SK-N-SH (cell line): ENCODE data around the gene SPATA21. TPM values are rescaled to one million over a fixed set of nuclear protein-coding genes. Genes with fewer than 3 reads are reported as not detected.

ENCODE experiments used
- CTCF ChIA-PET: fragments of 300-600, 350-600 bp; formaldehyde crosslinking; extraction: SDS; loops from one replicate; lab custom pipeline; 2021; lab: Yijun Ruan, JAX
- POLR2A ChIA-PET: fragments of 350-600 bp; sonication (Branson Sonifier 250); formaldehyde crosslinking; extraction: SDS; loops from one replicate; lab custom pipeline; 2020; ENCODE audit warnings: antibody characterized with exemption, inconsistent platforms; lab: Yijun Ruan, JAX
- DNase-seq: peaks from one replicate; pipeline ENCODE4 v3.0.0; 2012
- H2AFZ ChIP-seq: fragments of 200-600 bp; sonication (generic); 2 replicates; pipeline ENCODE4 v1.8.1; 2016; ENCODE audit warnings: antibody characterized with exemption, mild to moderate bottlenecking, low read depth
- H3F3A ChIP-seq: fragments of 200-600 bp; sonication (generic); replicated peaks from 2 replicates; pipeline ENCODE3; 2016; ENCODE audit warnings: antibody characterized with exemption, mild to moderate bottlenecking; ENCODE audit not compliant: insufficient read depth
- H3K27ac ChIP-seq, 2 experiments: fragments of 200-500 bp in 1 of 2; fragments of 200-600 bp in 1 of 2; sonication (Bioruptor generic) in 1 of 2; sonication (generic), shearing (Covaris generic) in 1 of 2; 2 replicates each; pipeline versions ENCODE4 v1.5.1 to v1.6.1; 2014 to 2016; ENCODE audit warnings: low read depth in 2 of 2, inconsistent platforms in 1 of 2, low read length in 1 of 2, mild to moderate bottlenecking in 1 of 2, mixed read lengths in 1 of 2
- H3K27me3 ChIP-seq: fragments of 200-600 bp; sonication (generic), shearing (Covaris generic); 2 replicates; pipeline ENCODE4 v1.6.1; 2016; ENCODE audit warnings: mixed run types; ENCODE audit not compliant: insufficient read depth
- H3K36me3 ChIP-seq, 2 experiments: fragments of 200-500 bp in 1 of 2; fragments of 200-600 bp in 1 of 2; sonication (Bioruptor generic) in 1 of 2; sonication (generic) in 1 of 2; replicated peaks in 1 of 2; 2 replicates each; pipeline versions ENCODE3 to v1.5.1; 2014 to 2016; ENCODE audit warnings: low read length in 1 of 2, mild to moderate bottlenecking in 1 of 2; ENCODE audit not compliant: insufficient read depth in 2 of 2, control insufficient read depth in 1 of 2
- H3K4me1 ChIP-seq, 2 experiments: fragments of 200-500 bp in 1 of 2; fragments of 200-600 bp in 1 of 2; sonication (Bioruptor generic) in 1 of 2; sonication (generic), shearing (Covaris generic) in 1 of 2; 2 replicates each; pipeline versions ENCODE4 v1.5.1 to v1.6.1; 2014 to 2016; ENCODE audit warnings: low read depth in 1 of 2, low read length in 1 of 2, mixed run types in 1 of 2; ENCODE audit not compliant: insufficient read depth in 2 of 2, control insufficient read depth in 1 of 2
- H3K4me2 ChIP-seq: fragments of 200-600 bp; sonication (generic), shearing (Covaris generic); 2 replicates; pipeline ENCODE4 v1.6.1; 2017; ENCODE audit warnings: mixed run types
- H3K4me3 ChIP-seq, 2 experiments: fragments of 200-500 bp in 1 of 2; fragments of 200-600 bp in 1 of 2; sonication (Bioruptor generic) in 1 of 2; sonication (generic), shearing (Covaris generic) in 1 of 2; 2 replicates each; pipeline versions ENCODE4 v1.5.1 to v1.8.1; 2014 to 2016; ENCODE audit warnings: low read depth in 2 of 2, inconsistent platforms in 1 of 2, low read length in 1 of 2, mild to moderate bottlenecking in 1 of 2, mixed read lengths in 1 of 2, moderate library complexity in 1 of 2
- H3K79me2 ChIP-seq: fragments of 200-600 bp; sonication (generic); 2 replicates; pipeline ENCODE4 v1.8.1; 2017; ENCODE audit warnings: mild to moderate bottlenecking; ENCODE audit not compliant: insufficient read depth
- H3K9ac ChIP-seq: fragments of 200-600 bp; sonication (generic); 2 replicates; pipeline ENCODE4 v1.6.1; 2017; ENCODE audit warnings: mixed run types
- H3K9me2 ChIP-seq: fragments of 200-600 bp; sonication (generic); 2 replicates; pipeline ENCODE4 v1.6.1; 2017; ENCODE audit warnings: mixed run types
- H3K9me3 ChIP-seq: fragments of 200-600 bp; sonication (generic); 2 replicates; pipeline ENCODE4 v1.6.1; 2017; ENCODE audit warnings: mixed run types, mild to moderate bottlenecking, moderate library complexity
- H4K20me1 ChIP-seq: fragments of 200-600 bp; sonication (generic); 2 replicates; pipeline ENCODE4 v1.6.1; 2017; ENCODE audit warnings: mild to moderate bottlenecking, mixed run types; ENCODE audit not compliant: insufficient read depth
- ELF1 ChIP-seq: IDR thresholded peaks from 2 replicates; pipeline ENCODE4 v1.4.0; 2012
- EP300 ChIP-seq, 2 experiments: IDR thresholded peaks; 2 replicates each; pipeline versions ENCODE4 v1.4.0 to v1.6.1; 2012; ENCODE audit warnings: borderline replicate concordance in 1 of 2, low read depth in 1 of 2, low read length in 1 of 2
- EZH2phosphoT487 ChIP-seq: fragments of 200-600 bp; sonication (generic); IDR thresholded peaks from 2 replicates; pipeline ENCODE4 v1.6.1; 2017; ENCODE audit warnings: low read depth, mixed run types, mild to moderate bottlenecking, antibody characterized with exemption, moderate library complexity, borderline replicate concordance
- FOSL2 ChIP-seq: IDR thresholded peaks from 2 replicates; pipeline ENCODE4 v1.4.0; 2012; ENCODE audit warnings: low read depth, mild to moderate bottlenecking, moderate library complexity, borderline replicate concordance
- FOXJ3 ChIP-seq: sonication (generic); formaldehyde crosslinking; IDR thresholded peaks from 2 replicates; pipeline ENCODE4 v1.5.1; 2020; ENCODE audit warnings: mild to moderate bottlenecking, missing genetic modification reagents
- FOXM1 ChIP-seq: IDR thresholded peaks from 2 replicates; pipeline ENCODE4 v1.4.0; 2012; ENCODE audit warnings: low read depth, mild to moderate bottlenecking
- GABPA ChIP-seq: IDR thresholded peaks from 2 replicates; pipeline ENCODE4 v1.4.0; 2012; ENCODE audit warnings: low read depth, mild to moderate bottlenecking
- IRF3 ChIP-seq: fragments of 150-350 bp; IDR thresholded peaks from 2 replicates; pipeline ENCODE4 v1.6.1; 2016; ENCODE audit warnings: mild to moderate bottlenecking, low read depth, low read length
- JUND ChIP-seq: IDR thresholded peaks from 2 replicates; pipeline ENCODE4 v1.4.0; 2012
- MEF2A ChIP-seq: IDR thresholded peaks from 2 replicates; pipeline ENCODE4 v1.4.0; 2012; ENCODE audit warnings: low read depth, borderline replicate concordance
- NFIC ChIP-seq: IDR thresholded peaks from 2 replicates; pipeline ENCODE4 v1.4.0; 2012; ENCODE audit warnings: borderline replicate concordance
- NRF1 ChIP-seq: IDR thresholded peaks from 2 replicates; pipeline ENCODE4 v1.6.1; 2012; ENCODE audit warnings: low read depth, mild to moderate bottlenecking, low read length
- POLR2AphosphoS5 ChIP-seq: IDR thresholded peaks from 2 replicates; pipeline ENCODE4 v1.6.1; 2012; ENCODE audit warnings: low read depth, low read length
- RAD21 ChIP-seq: IDR thresholded peaks from 2 replicates; pipeline ENCODE4 v1.6.1; 2012; ENCODE audit warnings: mild to moderate bottlenecking, low read length
- RCOR1 ChIP-seq: fragments of 150-350 bp; IDR thresholded peaks from 2 replicates; pipeline ENCODE4 v1.6.1; 2017; ENCODE audit warnings: antibody characterized with exemption, low read length
- REST ChIP-seq: IDR thresholded peaks from 2 replicates; pipeline ENCODE4 v1.6.1; 2012; ENCODE audit warnings: mild to moderate bottlenecking, low read depth, low read length, moderate library complexity
- RXRA ChIP-seq: IDR thresholded peaks from 2 replicates; pipeline ENCODE4 v1.4.0; 2012; ENCODE audit warnings: low read depth, mild to moderate bottlenecking, borderline replicate concordance
- SMC3 ChIP-seq: IDR thresholded peaks from 2 replicates; pipeline ENCODE4 v1.6.1; 2012; ENCODE audit warnings: low read depth, low read length, improper control_type of control experiment
- TAF1 ChIP-seq: IDR thresholded peaks from 2 replicates; pipeline ENCODE4 v1.6.1; 2012; ENCODE audit warnings: low read depth, mild to moderate bottlenecking, low read length, moderate library complexity, borderline replicate concordance
- USF2 ChIP-seq: fragments of 150-350 bp; IDR thresholded peaks from 2 replicates; pipeline ENCODE4 v1.6.1; 2017; ENCODE audit warnings: antibody characterized with exemption, low read length, low read depth, borderline replicate concordance
- YY1 ChIP-seq: IDR thresholded peaks from 2 replicates; pipeline ENCODE4 v1.4.0; 2012; ENCODE audit warnings: low read depth, mild to moderate bottlenecking
- ZBTB33 ChIP-seq: IDR thresholded peaks from 2 replicates; pipeline ENCODE4 v1.4.0; 2012; ENCODE audit warnings: low read depth, borderline replicate concordance
- WGBS: methylation state at CpG from one replicate; pipeline ENCODE4 v1.1.6; 2017; ENCODE audit warnings: low lambda C conversion rate; 5-methylcytosine and 5-hydroxymethylcytosine counted together
- polyA plus RNA-seq, 3 experiments: library from polyadenylated mRNA; depleted of rRNA; stranded (reverse); fragments of >200 nt; gene quantifications; 2 replicates each; pipeline ENCODE4 v1.2.3, GENCODE V29; 2012
- TF ChIP-seq, protein P1 (sequence below): IDR thresholded peaks from 2 replicates; pipeline ENCODE4 v1.4.0; 2012; ENCODE audit warnings: low read depth

Gene SPATA21
- polyA plus RNA-seq, 1 of the 3 experiments (the other 2 are of a cell fraction) = 0.10 TPM

GRCh38 chr1:16462773-16463330, 25.6 kb upstream of the SPATA21 start (continued):
- TF ChIP-seq USF2 (no peak), TAF1 (no peak), FOXM1 (no peak), YY1 (no peak), MEF2A (no peak)

- TF ChIP-seq NFIC (no peak), REST (no peak), RCOR1 (no peak), GABPA (no peak), MEF2A (no peak), RAD21 (no peak), NRF1 (no peak), SMC3 (no peak), EZH2phosphoT487 (no peak), POLR2AphosphoS5 (no peak), IRF3 (no peak), ZBTB33 (no peak), FOXJ3 (CRISPR knock-in tag) (no peak), USF2 (no peak), ELF1 (no peak), FOSL2 (no peak), EP300 (IDR thresholded peaks at IDR 0.05; ENCODE audit: borderline replicate concordance in 1 of 2, low read depth in 1 of 2, low read length in 1 of 2) (no peak), RXRA (no peak), JUND (no peak)
- TF ChIP-seq, protein P1, sequence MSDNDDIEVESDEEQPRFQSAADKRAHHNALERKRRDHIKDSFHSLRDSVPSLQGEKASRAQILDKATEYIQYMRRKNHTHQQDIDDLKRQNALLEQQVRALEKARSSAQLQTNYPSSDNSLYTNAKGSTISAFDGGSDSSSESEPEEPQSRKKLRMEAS = no peak
- H3K9me2 ChIP-seq = no peaks in the 10 kb centered on the region
- peaks cover 5% of the 10 kb centered on the region for H3F3A ChIP-seq
- no peak overlapping the region for H2AFZ ChIP-seq
- H3K79me2 ChIP-seq = no peaks in the 10 kb centered on the region
- H3K27ac ChIP-seq = no peak overlapping the region
- H3K9ac ChIP-seq = no peak overlapping the region
- no peak overlapping the region for H3K4me2 ChIP-seq
- H3K27me3 ChIP-seq = no peaks in the 10 kb centered on the region
- 93% methylated on average over 2 of the region's 3 CpGs for WGBS
- no peaks in the 10 kb centered on the region for H3K4me1 ChIP-seq
- H3K4me3 ChIP-seq = no peak overlapping the region
- H3K36me3 ChIP-seq = peaks cover 34 to 40% of the 10 kb centered on the region in 2 experiments
- no peaks in the 10 kb centered on the region for H4K20me1 ChIP-seq
- CTCF ChIA-PET = interaction anchor here (1.1 kb wide), 1 partner anchor 9 kb away, joined by 3 read pairs; no protein-coding TSS in a partner anchor
- POLR2A ChIA-PET = interaction anchor here (1.0 kb wide), 1 partner anchor 21 kb away, joined by 3 read pairs; the partner anchor contains the start of gene NECAP2
- H3K9me3 ChIP-seq = no peaks in the 10 kb centered on the region
- DNase-seq = no peak
These were observed 24.5 kb upstream of the SPATA21 start for GRCh38 chr1:16461681-16462080.
